GM19043 (cell line): Measurements from ENCODE around the gene BZW2.
"Not testable (repeated sequence)": the region's sequence is repeated elsewhere in the genome, so short reads cannot be mapped to it uniquely, and the experiment has no call there.

Experiments
- ATAC-seq: cut with Tn5 transposase; IDR thresholded peaks from one replicate; pipeline ENCODE4 v1.9.1; 2021; ENCODE audit warnings: low read depth; ENCODE audit not compliant: unreplicated experiment

BZW2 gene

DNA sequence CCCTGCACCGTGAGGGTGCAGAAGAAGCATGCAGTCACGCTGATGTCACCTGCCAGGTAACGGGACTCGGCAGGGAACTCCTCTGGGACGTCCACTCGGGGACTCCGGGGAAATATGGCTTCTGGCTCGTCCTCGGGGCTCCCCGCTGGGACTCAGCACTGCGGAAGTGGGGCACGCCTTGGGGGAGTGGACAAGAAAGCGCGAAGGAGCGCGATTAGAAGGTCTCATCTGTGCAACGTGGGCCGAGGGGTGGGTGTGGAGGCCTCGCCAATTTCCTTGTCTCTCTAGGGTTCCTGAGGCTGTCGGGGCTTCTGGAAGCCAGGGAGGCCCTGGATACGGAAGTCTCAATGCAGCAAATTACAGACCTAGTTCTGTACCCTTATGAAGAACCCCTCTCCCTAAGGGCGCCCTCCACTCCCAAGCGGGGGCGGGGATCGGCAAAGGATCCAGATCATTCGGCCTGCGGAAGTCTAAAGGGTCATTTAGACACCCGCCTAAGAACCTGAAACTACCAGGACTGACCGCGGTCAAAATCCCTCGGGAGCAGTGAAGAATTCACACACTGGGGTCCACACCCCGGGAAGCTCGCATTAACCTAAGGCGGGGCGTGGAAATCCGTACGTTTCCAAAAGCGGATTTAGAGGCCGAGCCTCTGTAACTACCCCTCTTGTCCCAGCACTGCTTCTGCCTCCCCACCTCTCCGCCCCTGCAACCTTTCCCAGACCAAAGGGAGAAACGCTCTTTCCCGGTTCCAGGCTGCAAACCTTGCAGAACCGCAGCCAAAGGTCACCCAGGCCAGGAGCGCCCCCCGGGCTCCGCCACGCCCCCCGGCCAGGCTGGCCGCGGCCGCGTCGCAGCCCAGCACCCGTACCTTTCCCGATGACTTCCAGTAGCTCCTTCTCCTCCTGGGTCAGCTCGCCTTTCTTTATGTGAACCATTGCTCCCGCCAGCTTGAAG is 1.1 kb upstream of the BZW2 start:
- no peak for ATAC-seq

GRCh38 chr7:16646472-16647072 is 591 bp downstream of the BZW2 start:
- ATAC-seq, result no peak

GRCh38 chr7:16647435-16647960 is 1.5 kb downstream of the BZW2 start:
- ATAC-seq, result no peak

DNA sequence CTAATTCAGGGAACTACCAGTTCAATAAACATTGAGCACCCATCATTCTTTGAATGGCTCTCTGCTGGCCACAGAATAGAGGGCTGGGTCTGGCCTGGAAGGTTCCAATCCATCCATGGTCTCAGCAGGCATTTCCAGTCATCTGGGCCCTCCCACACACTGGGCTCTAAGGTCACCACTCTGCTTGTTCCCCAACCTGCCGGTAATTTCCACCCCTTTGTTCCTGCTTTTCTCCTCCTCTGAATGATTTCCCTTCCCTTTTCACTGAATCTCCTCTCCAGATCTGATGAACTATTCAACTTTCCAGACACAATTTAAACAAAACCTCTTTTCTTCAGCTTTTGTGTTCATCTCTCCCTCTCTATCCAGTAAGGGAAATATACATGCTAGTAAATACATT is 2.6 kb downstream of the BZW2 start:
- ATAC-seq, result no peak

GRCh38 chr7:16649196-16649595 is 3.2 kb downstream of the BZW2 start:
- ATAC-seq, result no peak

- no peak for ATAC-seq
These were observed 4.3 kb downstream of the BZW2 start for GRCh38 chr7:16650266-16650665.

GRCh38 chr7:16651396-16652239 is 5.6 kb downstream of the BZW2 start:
- ATAC-seq, result no peak

DNA sequence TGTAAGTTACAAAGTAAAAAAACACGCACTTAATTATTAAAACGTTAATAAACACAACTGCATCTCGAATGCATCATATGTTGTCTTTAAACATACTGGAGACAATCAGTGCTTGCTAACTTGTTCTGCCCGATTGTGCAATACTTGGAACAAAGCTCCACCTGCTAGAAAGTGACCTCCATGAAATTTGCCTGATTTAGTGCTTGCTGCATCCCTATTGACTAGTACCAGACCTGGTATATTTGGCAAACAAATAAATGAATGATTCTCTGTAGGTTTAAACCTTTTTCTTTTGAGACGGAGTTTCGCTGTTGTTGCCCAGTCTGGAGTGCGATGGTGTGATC is 6.2 kb downstream of the BZW2 start:
- ATAC-seq, result no peak

DNA sequence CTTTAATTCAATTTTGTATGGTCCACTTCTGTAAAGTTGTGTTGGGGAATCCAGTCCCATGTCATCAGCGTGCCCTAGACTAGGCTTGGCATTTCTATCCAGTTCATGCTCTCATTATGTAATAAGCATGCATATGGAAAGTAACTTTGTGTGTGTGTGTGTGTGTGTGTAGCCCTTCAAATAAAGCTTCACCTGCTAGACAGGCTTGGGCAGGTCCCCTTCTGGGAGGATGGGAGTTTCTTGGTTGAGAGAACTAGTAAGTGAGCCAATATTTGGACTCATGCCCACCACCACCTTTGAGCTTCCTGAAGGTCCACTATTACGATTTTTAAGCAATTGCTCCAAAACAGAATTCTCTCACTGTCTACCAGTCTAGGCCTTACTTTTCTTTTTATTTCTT is 6.9 kb downstream of the BZW2 start:
- ATAC-seq, result no peak

DNA sequence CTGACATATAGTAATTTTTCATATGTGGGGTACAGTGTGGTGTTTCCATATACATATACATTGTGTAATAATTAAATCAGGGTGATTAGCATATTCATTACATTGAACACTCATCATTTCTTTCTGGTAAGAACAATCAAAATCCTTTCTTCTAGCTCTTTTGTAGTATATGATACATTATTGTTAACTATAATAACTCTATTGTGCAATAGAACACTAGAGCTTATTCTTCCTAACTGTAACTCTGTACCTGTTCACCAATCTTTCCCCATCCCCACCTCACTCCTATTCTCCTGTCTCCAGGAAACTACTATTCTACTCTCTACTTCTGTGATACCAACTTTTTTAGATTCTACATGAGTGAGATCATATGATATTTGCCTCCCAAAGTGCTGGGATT is 9.4 kb downstream of the BZW2 start:
- ATAC-seq, result no peak

DNA sequence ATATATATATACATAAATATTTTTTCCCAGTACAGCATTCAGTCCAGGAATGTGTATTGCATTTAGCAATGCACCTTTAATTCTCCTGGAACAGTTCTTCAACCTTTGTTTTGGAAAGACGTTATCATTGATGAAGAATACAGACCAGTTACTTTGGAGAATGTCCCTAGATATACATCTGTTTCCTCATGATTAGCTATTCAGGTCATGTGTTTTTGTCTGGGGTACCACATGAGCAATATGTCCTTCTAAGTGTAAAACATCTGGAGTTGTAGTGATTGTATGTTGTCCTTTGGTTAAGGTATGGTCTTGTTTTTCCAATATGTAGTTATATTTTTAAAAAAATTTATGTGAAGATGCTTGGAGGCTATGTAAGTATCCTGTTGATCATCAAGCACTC is 10.2 kb downstream of the BZW2 start:
- ATAC-seq, result no peak

DNA sequence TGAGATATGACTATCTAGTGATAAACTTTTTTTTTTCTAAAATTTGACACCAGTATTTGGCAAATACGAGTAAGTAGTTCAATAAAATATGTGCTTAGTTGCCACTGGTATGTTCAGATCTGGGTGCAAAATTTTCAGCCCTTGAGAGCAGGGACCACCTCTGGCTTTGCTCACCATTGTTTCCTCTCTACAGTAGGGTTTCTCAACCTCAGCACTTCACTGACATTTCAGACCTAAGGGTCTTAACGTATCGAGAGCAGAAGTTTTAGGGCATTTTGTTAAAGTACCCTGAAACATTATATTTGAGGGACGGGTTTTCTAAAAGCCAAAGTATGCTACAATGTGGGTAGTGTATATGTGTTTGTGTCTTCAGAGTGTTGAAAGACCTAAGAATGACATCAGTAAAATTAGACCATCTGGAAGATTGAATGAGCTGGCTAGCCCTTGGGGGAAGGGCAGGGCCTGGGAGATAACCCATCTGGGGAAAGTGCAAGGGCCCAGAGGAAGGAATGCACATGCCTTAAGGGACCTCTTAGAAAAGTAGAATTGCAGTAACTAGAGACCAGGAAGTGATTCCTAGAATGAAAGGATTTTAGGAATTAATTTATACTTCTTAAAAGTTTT is 11.8 kb downstream of the BZW2 start:
- ATAC-seq, result no peak

DNA sequence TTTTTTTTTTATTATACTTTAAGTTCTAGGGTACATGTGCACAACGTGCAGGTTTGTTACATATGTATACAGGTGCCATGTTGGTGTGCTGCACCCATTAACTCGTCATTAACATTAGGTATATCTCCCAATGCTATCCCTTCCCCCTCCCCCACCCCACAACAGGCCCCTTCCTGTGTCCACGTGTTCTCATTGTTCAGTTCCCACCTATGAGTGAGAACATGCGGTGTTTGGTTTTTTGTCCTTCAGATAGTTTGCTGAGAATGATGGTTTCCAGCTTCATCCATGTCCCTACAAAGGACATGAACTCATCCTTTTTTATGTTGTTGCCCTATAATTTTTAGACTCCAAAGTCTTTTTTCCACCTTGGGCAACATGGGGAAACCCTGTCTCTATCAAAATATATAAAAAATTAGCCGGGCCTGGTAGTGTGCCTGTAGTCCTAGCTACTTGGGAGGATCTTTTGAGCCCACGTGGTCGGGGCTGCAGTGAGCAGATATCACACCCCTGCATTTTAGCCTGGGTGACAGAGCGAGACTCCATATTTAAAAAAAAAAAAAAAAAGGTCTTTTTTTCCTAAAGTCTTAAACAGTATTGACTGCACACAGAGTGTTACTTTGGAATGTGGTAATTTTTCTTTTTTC is 14.0 kb downstream of the BZW2 start:
- not testable (repeated sequence) for ATAC-seq

- no peak for ATAC-seq
These were observed 14.9 kb downstream of the BZW2 start for GRCh38 chr7:16660702-16661464.

GRCh38 chr7:16661924-16662323 is 15.9 kb downstream of the BZW2 start:
- no peak for ATAC-seq

DNA sequence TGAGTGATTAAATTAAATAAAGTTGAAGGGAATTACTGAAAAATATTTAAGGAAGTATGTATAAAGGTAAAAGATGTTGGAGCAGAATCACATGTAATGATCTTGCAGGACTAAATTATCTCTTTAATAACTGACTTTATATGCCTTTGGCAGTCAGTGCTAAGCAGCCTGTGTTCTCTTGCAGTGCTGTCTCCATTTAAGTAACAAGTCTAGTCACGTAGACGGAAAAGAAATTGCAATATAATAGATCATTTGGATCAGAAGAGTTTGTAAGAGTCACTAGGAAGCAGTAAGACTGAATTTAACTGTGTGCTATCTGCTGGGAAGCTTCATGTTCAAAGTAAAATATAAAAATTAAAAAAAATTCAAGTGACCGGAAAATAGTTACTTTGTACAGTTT is 21.4 kb downstream of the BZW2 start:
- no peak for ATAC-seq

GRCh38 chr7:16668049-16668858 is 22.3 kb downstream of the BZW2 start:
- ATAC-seq, result no peak

GRCh38 chr7:16668978-16669377 is 23.0 kb downstream of the BZW2 start:
- ATAC-seq, result no peak

- ATAC-seq, result no peak
These were observed 23.6 kb downstream of the BZW2 start for GRCh38 chr7:16669581-16669980.
